Measurements from ENCODE around the gene LYPLAL1.
A peak's percentile ranks its signal among the peaks of the same experiment; 100 is the strongest.

Gene LYPLAL1

GRCh38 chr1:219173758-219174459 lies at the start of gene LYPLAL1:
Gene LYPLAL1 (plus strand): TSS chr1:219173878. CDS start chr1:219173891, 13 bp downstream.
- peak; percentile 73 for DNase-seq (ENCODE audit: low read depth in 2 of 2)

DNA sequence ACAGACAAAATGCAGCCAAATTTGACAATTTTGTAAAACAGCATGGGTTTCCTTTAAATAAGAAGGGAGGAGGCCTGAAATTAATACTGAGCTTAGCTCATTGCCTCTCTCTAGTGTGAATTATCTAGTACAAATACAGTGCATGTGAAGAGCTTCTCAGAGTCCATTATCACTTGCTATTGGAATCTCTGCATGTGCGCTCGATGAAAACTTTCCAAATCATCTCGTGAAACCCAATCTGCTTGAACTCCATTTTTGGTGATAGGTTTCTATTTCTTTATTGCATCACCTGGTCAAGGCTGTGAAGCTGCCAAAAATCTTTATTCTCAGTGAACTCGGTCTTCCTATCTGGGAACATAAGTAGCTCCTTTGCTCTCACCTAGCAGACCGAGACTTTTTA lies 49.5 kb upstream of the LYPLAL1 start:
- no peak for DNase-seq (ENCODE audit: low read depth in 2 of 2)

DNA sequence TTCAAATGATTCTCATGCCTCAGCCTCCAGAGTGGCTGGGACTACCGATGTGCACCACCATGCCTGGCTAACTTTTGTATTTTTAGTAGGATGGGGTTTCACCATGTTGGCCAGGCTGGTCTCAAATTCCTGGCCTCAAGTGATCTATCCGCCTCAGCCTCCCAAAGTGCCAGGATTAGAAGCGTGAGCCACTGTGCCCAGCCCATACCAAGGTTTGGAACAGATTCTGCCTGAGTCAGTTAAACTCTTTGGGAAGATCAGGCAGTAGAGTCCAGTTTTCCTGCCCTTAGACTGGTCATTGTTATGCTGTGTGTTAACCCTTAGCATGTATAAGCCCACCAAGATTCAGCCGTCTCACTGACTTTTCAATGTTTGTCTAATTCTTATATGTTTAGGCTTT lies 48.3 kb upstream of the LYPLAL1 start:
- no peak for DNase-seq (ENCODE audit: low read depth in 2 of 2)

DNA sequence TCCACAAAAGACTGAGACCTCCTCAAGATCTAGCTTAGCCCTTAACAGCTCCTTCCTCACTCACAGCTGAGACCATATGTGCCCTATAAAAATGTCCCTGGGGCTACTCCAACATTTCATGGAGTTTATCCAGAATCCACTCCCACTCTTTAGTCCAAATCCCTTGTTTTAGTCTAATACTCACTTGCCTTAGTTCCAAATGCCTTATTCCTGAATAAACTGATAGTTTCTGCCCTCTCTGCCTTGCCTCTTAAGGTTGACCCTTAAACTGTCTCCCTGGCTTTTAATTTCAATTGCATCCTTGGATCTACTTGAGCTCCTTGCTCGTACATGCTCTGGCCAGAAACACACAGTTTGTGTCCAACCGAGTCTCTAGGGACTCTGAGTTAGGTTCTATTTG lies 47.3 kb upstream of the LYPLAL1 start:
- no peak for DNase-seq (ENCODE audit: low read depth in 2 of 2)

DNA sequence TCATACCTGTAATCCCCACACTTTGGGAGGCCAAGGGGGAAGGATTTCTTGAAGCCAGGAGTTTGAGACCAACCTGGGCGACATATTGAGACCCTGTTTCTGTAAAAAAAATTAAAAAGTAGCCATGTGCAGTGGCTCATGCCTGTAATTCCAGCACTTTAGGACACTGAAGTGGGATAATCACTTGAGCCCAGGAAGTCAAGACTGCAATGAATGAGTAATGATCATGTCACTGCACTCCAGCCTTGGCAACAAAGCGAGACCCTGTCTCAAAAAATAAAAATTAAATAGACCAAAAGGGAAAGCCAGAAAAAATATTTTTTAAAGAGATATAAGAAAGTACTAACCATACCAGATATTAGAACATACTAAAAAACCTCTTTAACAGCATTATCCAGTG lies 44.7 kb upstream of the LYPLAL1 start:
- no peak for DNase-seq (ENCODE audit: low read depth in 2 of 2)

GRCh38 chr1:219130366-219130935 lies 43.2 kb upstream of the LYPLAL1 start:
- DNase-seq (ENCODE audit: low read depth in 2 of 2): no peak

DNA sequence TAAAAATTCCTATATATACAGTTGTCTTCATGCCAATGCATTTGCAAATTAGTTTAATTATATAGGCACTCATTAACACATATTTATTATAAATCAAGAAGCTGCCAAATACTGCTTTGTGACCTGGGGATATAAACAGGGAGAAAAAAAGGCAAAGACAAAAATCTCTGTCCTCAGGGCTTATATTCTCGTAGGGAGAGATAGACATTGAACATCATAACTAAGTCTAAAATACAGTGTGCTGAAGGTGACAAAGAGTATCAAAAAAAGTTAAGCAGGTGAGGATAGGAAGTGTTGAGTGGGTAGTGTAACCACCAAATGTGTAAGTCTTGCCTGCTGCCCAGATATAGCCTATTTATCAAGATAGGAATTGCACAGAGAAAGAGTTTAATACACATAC lies 40.7 kb upstream of the LYPLAL1 start:
- DNase-seq (ENCODE audit: low read depth in 2 of 2): no peak

DNA sequence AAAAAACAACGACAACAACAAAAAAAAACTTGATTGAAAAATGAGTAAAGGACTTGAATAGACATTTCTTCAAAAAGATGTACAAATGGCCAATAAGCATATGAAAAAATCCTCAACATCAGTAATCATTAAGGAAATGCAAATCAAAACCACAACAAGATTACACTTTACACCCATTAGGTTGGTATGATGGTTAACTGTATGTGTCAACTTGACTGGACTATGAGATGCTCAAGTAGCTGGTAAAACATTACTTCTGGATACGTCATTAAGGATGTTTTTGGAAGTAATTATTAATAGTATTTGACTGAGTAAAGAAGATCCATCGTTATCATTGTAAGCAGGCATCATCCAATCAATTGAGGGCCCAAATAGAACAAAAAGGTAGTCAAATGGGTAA lies 34.9 kb upstream of the LYPLAL1 start:
- DNase-seq (ENCODE audit: low read depth in 2 of 2): no peak

DNA sequence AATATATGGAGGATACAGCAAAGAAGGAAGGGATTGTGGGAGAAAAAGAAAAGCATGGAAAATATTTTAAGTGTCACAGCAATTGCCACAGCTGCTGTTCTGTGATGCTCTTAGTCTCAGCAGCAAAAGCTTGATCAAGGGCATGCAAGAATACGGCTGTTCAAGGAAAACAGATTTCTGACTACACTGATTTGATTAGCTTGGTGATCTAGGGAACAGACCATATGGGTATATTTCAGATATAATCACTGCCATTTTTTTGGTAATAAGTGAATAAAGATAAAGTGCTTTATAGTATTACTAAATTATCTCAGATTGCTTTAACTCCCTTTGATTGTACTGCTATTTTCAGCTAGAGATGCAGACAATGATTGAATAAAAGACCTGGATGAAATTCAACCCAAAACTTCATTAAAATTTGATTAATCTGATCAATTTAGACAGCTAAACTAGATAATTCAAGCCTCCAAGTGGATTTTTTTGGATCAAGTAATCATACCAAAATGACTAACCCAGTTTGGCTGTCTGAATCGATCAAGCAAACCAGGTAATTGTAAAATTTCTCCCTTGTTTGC lies 33.3 kb upstream of the LYPLAL1 start:
- no peak for DNase-seq (ENCODE audit: low read depth in 2 of 2)

GRCh38 chr1:219143735-219144134 lies 29.9 kb upstream of the LYPLAL1 start:
- DNase-seq (ENCODE audit: low read depth in 2 of 2): no peak

DNA sequence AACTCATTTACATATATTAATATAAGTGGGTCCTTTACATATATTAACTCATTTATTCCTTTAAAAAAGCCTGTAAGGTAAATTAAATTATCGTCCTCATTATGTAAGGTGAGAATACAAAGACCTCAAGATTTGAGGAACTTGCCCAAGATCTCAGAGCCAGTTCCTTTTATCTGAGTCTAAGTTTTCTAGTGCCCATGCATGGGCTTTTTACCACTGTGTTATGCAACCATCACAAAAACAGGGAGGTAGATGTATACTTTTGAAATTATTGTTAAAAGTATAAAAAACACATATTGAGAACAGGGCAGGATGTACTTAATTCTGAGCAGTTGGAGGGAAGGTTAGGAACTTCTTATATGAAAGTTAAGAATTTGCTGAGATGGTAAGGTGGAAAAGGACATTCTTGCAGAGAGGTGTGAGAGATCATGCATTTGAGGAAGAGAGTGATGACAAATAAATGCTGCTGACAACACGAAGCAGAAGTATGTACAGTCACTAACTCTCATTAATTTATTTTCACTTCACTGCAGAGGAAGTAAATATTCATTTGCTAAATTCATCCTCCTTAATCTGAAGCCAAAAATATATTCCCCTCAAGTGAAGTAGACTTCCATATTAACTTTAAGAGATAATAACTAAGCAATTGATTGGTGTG lies 28.9 kb upstream of the LYPLAL1 start:
- DNase-seq (ENCODE audit: low read depth in 2 of 2): no peak

DNA sequence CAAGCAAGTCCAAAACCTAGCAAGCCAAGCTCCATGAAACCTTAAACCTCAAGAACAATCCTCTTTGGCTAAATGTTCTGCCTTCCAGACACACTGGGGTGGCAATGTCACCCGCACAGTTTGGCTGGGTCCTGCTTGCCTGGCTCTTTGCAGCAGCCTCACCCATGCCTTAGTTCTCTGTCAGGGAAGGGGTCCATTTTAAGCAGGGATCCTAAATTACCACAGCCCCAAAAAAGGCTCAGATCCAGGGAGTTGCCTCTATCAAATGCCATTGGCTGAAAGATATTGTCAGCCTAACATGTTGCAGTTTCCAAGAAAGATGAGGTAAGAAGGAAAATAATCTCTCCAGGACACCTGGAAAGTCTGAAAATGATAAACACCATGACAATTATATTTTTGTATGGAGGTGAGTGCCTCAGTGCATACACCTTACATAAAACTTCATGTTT lies 26.1 kb upstream of the LYPLAL1 start:
- no peak for DNase-seq (ENCODE audit: low read depth in 2 of 2)

- DNase-seq (ENCODE audit: low read depth in 2 of 2): no peak
These were observed 24.6 kb upstream of the LYPLAL1 start for GRCh38 chr1:219149009-219149577.

DNA sequence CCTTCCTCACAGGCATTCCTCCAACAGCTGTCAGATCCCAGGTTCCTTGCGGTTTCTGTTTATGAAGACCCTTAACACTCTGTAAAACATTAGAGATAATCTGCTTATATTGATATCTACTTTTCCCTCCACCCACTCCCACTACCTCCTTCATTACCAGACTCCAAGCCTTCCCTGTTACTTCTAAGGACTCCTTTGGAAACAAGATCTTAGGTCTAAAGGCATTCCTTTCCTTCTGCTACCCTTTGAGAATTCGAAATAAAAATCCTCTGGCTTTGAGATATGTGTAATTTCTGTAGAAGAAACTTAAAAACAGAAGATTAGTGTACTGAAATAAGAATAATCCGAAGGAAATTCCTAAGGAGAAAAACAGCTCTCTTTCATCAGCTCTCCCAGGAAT lies 23.7 kb upstream of the LYPLAL1 start:
- DNase-seq (ENCODE audit: low read depth in 2 of 2): no peak

- no peak for DNase-seq (ENCODE audit: low read depth in 2 of 2)
These were observed 22.8 kb upstream of the LYPLAL1 start for GRCh38 chr1:219150913-219151312.

GRCh38 chr1:219151467-219151866 lies 22.2 kb upstream of the LYPLAL1 start:
- no peak for DNase-seq (ENCODE audit: low read depth in 2 of 2)

DNA sequence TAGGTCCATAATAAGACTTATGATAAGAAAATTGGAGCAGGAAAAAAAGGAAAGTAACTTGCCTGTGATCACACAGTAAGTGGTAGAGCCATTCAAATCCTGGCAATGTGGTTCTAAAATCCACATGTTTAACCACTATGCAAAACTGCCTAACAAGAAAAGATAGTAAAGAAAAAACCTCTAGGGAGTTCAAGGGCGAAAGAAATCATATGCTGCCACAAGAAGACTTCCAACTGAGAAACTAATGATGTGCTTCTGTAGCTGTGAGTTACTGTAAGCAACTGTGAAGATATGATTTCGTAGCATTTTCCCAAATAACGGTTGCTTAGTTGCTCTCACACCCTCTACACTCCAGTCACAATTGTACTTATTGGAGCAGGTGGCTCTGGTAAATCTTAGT lies 20.9 kb upstream of the LYPLAL1 start:
- DNase-seq (ENCODE audit: low read depth in 2 of 2): no peak

DNA sequence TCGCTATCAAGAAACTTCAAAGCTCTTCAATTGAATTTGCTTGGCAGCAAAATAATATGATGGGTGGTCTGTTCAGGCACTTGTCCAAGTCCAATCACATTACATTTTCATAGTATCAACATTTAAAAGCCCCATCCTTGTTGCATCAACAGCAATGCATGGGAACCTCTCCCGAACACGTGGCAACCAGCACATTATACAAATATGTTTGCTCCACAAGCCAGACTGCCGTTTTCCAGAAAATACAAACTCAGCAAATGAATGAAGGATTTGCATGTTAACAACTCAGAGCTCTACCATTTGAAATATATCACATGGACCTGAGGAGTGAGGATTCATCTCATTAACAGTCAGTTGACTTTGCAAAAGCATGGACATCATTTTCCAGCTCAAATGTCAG lies 20.0 kb upstream of the LYPLAL1 start:
- peak in 1 of 2 experiments; percentile 23 for DNase-seq (ENCODE audit: low read depth in 2 of 2)

GRCh38 chr1:219155135-219155534 lies 18.5 kb upstream of the LYPLAL1 start:
- DNase-seq (ENCODE audit: low read depth in 2 of 2): no peak

- DNase-seq (ENCODE audit: low read depth in 2 of 2): no peak
These were observed 13.6 kb upstream of the LYPLAL1 start for GRCh38 chr1:219159946-219160645.

DNA sequence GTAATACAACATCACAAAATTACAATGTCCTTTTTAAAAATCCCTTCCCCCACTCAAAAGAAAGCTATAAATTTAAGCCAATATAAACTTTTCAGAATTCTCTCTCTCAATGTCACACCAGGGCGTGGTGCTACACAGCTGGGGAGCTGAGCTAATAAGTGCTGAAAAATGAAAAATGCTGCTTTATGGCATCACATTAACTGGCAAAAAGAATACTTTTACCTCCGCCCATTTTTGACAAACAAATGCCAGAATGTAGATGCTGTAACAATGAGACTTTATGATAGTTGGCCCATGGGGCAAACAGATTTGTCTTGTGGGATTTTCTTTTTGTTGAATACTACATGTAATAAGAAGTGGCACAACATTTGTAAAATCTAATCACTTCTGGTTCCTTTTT lies 12.7 kb upstream of the LYPLAL1 start:
- DNase-seq (ENCODE audit: low read depth in 2 of 2): no peak

- no peak for DNase-seq (ENCODE audit: low read depth in 2 of 2)
These were observed 12.3 kb upstream of the LYPLAL1 start for GRCh38 chr1:219161371-219161770.

Data from fibroblast of skin of left biceps (primary cell).